MM.1S (cell line): Measurements from ENCODE around the gene DLEC1.
"Not testable (repeated sequence)": the region's sequence is repeated elsewhere in the genome, so short reads cannot be mapped to it uniquely, and the experiment has no call there.

Experiments
- DNase-seq: peaks from one replicate; pipeline ENCODE4 v3.0.0-alpha.2; 2015
- H2AFZ ChIP-seq: fragments of 300-600 bp; sonication (generic); 2 replicates; pipeline ENCODE4 v1.6.0; 2016; ENCODE audit warnings: antibody characterized with exemption, low read length
- H3F3A ChIP-seq: fragments of 300-600 bp; sonication (generic); 2 replicates; pipeline ENCODE4 v1.6.1; 2016; ENCODE audit warnings: mild to moderate bottlenecking, antibody characterized with exemption, low read length, moderate library complexity, mixed read lengths; ENCODE audit not compliant: insufficient read depth
- H3K27ac ChIP-seq: fragments of 300-600 bp; sonication (generic); 2 replicates; pipeline ENCODE4 v1.5.1; 2016; ENCODE audit warnings: mild to moderate bottlenecking, low read length
- H3K27me3 ChIP-seq: fragments of 300-600 bp; sonication (generic); replicated peaks from 2 replicates; pipeline ENCODE4 v1.6.0; 2016; ENCODE audit warnings: low read length; ENCODE audit not compliant: insufficient read depth
- H3K36me3 ChIP-seq: fragments of 300-600 bp; sonication (generic); replicated peaks from 2 replicates; pipeline ENCODE4 v1.6.1; 2016; ENCODE audit warnings: mild to moderate bottlenecking, low read length, mixed read lengths; ENCODE audit not compliant: insufficient read depth
- H3K4me1 ChIP-seq: fragments of 300-600 bp; sonication (generic); 2 replicates; pipeline ENCODE4 v1.6.1; 2016; ENCODE audit warnings: low read length, mixed read lengths
- H3K4me2 ChIP-seq: fragments of 300-600 bp; sonication (generic); 2 replicates; pipeline ENCODE4 v1.6.0; 2016; ENCODE audit warnings: low read depth, low read length
- H3K4me3 ChIP-seq: fragments of 300-600 bp; sonication (generic); 2 replicates; pipeline ENCODE4 v1.5.1; 2016; ENCODE audit warnings: low read length, mixed read lengths
- H3K79me2 ChIP-seq: fragments of 300-600 bp; sonication (generic); 2 replicates; pipeline ENCODE4 v1.6.1; 2016; ENCODE audit warnings: mixed run types, low read length, mixed read lengths
- H3K9ac ChIP-seq: fragments of 300-600 bp; sonication (generic); 2 replicates; pipeline ENCODE4 v1.6.1; 2016; ENCODE audit warnings: low read length, mixed read lengths
- H3K9me2 ChIP-seq: fragments of 300-600 bp; sonication (generic); replicated peaks from 2 replicates; pipeline ENCODE4 v1.6.1; 2016; ENCODE audit warnings: mild to moderate bottlenecking, low read length, mixed read lengths; ENCODE audit not compliant: insufficient read depth
- H3K9me3 ChIP-seq: fragments of 300-600 bp; sonication (generic); replicated peaks from 2 replicates; pipeline ENCODE4 v1.6.1; 2016; ENCODE audit warnings: mild to moderate bottlenecking, low read length, mixed read lengths; ENCODE audit not compliant: insufficient read depth
- H4K20me1 ChIP-seq: fragments of 300-600 bp; sonication (generic); 2 replicates; pipeline ENCODE4 v1.6.1; 2016; ENCODE audit warnings: mild to moderate bottlenecking, low read length, moderate library complexity, mixed read lengths; ENCODE audit not compliant: insufficient read depth
- CTCF ChIP-seq: fragments of 300-600 bp; sonication (generic); IDR thresholded peaks from 2 replicates; pipeline ENCODE4 v1.5.1; 2016; ENCODE audit warnings: antibody characterized with exemption, low read length, mixed read lengths
- EZH2 ChIP-seq: fragments of 300-600 bp; sonication (generic); optimal IDR thresholded peaks from 2 replicates; pipeline ENCODE3; 2017; ENCODE audit warnings: low read depth, mild to moderate bottlenecking, antibody characterized with exemption, low read length, mixed read lengths
- EZH2phosphoT487 ChIP-seq: fragments of 300-600 bp; sonication (generic); IDR thresholded peaks from 2 replicates; pipeline ENCODE4 v1.6.1; 2018; ENCODE audit warnings: antibody characterized with exemption, low read length

The DLEC1 gene

GRCh38 chr3:38157595-38157994 lies 118.6 kb downstream of the DLEC1 start:
- no peaks in the 10 kb centered on the region for H3F3A ChIP-seq
- no peak overlapping the region for H3K4me3 ChIP-seq
- no peak overlapping the region for H3K27ac ChIP-seq
- H3K9ac ChIP-seq: no peak overlapping the region
- H3K9me2 ChIP-seq: no peaks in the 10 kb centered on the region
- H3K36me3 ChIP-seq: no peaks in the 10 kb centered on the region
- DNase-seq: no peak
- no peaks in the 10 kb centered on the region for H4K20me1 ChIP-seq
- no peaks in the 10 kb centered on the region for H3K27me3 ChIP-seq
- no peaks in the 10 kb centered on the region for H3K4me1 ChIP-seq
- H3K9me3 ChIP-seq: no peaks in the 10 kb centered on the region
- no peak overlapping the region for H2AFZ ChIP-seq
- no peaks in the 10 kb centered on the region for H3K79me2 ChIP-seq
- no peak overlapping the region for H3K4me2 ChIP-seq
- no peak for TF ChIP-seq EZH2
- TF ChIP-seq CTCF: no peak
- TF ChIP-seq EZH2phosphoT487: no peak

- H3K4me1 ChIP-seq: no peaks in the 10 kb centered on the region
- H3K27ac ChIP-seq: no peak overlapping the region
- no peak for DNase-seq
Measured at GRCh38 chr3:38158472-38158871, 119.5 kb downstream of the DLEC1 start.

GRCh38 chr3:38160704-38161103 lies 121.7 kb downstream of the DLEC1 start:
- H3K9me3 ChIP-seq, H3K27me3 ChIP-seq, H3K27ac ChIP-seq, H3K4me3 ChIP-seq, H4K20me1 ChIP-seq, H3K36me3 ChIP-seq, H3K4me1 ChIP-seq, H2AFZ ChIP-seq, H3K9ac ChIP-seq, H3K9me2 ChIP-seq, H3K79me2 ChIP-seq, H3K4me2 ChIP-seq, DNase-seq, H3F3A ChIP-seq: not testable (repeated sequence)

More at GRCh38 chr3:38158472-38158871, 119.5 kb downstream of the DLEC1 start:
- no peak for TF ChIP-seq CTCF
- TF ChIP-seq EZH2: no peak
- no peak for TF ChIP-seq EZH2phosphoT487
- Histone ChIP-seq H3F3A (peaks cover 1% of the 10 kb centered on the region), H3K79me2 (no peaks in the 10 kb centered on the region), H3K4me2 (no peak overlapping the region), H3K27me3 (no peaks in the 10 kb centered on the region), H4K20me1 (no peaks in the 10 kb centered on the region), H3K36me3 (no peaks in the 10 kb centered on the region), H3K4me3 (no peak overlapping the region), H2AFZ (no peak overlapping the region), H3K9me2 (no peaks in the 10 kb centered on the region), H3K9ac (no peak overlapping the region), H3K9me3 (no peaks in the 10 kb centered on the region)

- Histone ChIP-seq H3K4me2 (no peak overlapping the region), H3K36me3 (no peaks in the 10 kb centered on the region), H3K4me3 (no peak overlapping the region), H3K27me3 (no peaks in the 10 kb centered on the region), H3K9me2 (no peaks in the 10 kb centered on the region), H3K4me1 (no peaks in the 10 kb centered on the region), H4K20me1 (no peaks in the 10 kb centered on the region), H3K9me3 (no peaks in the 10 kb centered on the region), H3K27ac (no peak overlapping the region), H2AFZ (no peak overlapping the region), H3K9ac (no peak overlapping the region), H3K79me2 (peaks cover 28% of the 10 kb centered on the region), H3F3A (peaks cover 6% of the 10 kb centered on the region)
- peak; percentile 28 for DNase-seq
- TF ChIP-seq CTCF (no peak), EZH2phosphoT487 (no peak), EZH2 (no peak)
Measured at GRCh38 chr3:38163117-38163840, 124.3 kb downstream of the DLEC1 start.
